ENCODE data around the gene AKR7A2.
"Not testable (repeated sequence)": the region's sequence is repeated elsewhere in the genome, so short reads cannot be mapped to it uniquely, and the experiment has no call there.

AKR7A2 gene

GRCh38 chr1:19324665-19324990 lies 12.7 kb upstream of the AKR7A2 start:
- no peak for DNase-seq

- DNase-seq, result no peak
Observed at GRCh38 chr1:19323987-19324664, 12.2 kb upstream of the AKR7A2 start.

GRCh38 chr1:19322481-19322880 lies 10.5 kb upstream of the AKR7A2 start:
- no peak for DNase-seq

- no peak for DNase-seq
Observed at GRCh38 chr1:19321071-19321470, 9.1 kb upstream of the AKR7A2 start.

- DNase-seq, result no peak
Observed at GRCh38 chr1:19319196-19319595, 7.3 kb upstream of the AKR7A2 start.

- no peak for DNase-seq
Observed at GRCh38 chr1:19317126-19317910, 5.4 kb upstream of the AKR7A2 start.

- DNase-seq, result no peak
Observed at GRCh38 chr1:19315378-19316198, 3.6 kb upstream of the AKR7A2 start.

- no peak for DNase-seq
Observed at GRCh38 chr1:19313961-19314882, 2.3 kb upstream of the AKR7A2 start.

GRCh38 chr1:19313636-19313959 lies 1.7 kb upstream of the AKR7A2 start:
- no peak for DNase-seq

GRCh38 chr1:19312782-19313635 lies 1.1 kb upstream of the AKR7A2 start:
- no peak for DNase-seq

- DNase-seq, result no peak
Observed at GRCh38 chr1:19311503-19311930, 427 bp downstream of the AKR7A2 start.

- no peak for DNase-seq
Observed at GRCh38 chr1:19310720-19311502, 1.0 kb downstream of the AKR7A2 start.

GRCh38 chr1:19310061-19310460 lies 1.9 kb downstream of the AKR7A2 start:
- DNase-seq, result no peak

GRCh38 chr1:19309123-19309813 lies 2.7 kb downstream of the AKR7A2 start:
- DNase-seq, result no peak

GRCh38 chr1:19308509-19308907 lies 3.4 kb downstream of the AKR7A2 start:
- no peak for DNase-seq

- no peak for DNase-seq
Observed at GRCh38 chr1:19307794-19308508, 4.0 kb downstream of the AKR7A2 start.

- no peak for DNase-seq
Observed at GRCh38 chr1:19306941-19307340, 5.0 kb downstream of the AKR7A2 start.

- DNase-seq, result no peak
Observed at GRCh38 chr1:19305880-19306279, 6.1 kb downstream of the AKR7A2 start.

GRCh38 chr1:19304081-19304480 lies 7.9 kb downstream of the AKR7A2 start:
- DNase-seq, result not testable (repeated sequence)

- DNase-seq, result no peak
Observed at GRCh38 chr1:19300211-19300610, 11.7 kb downstream of the AKR7A2 start.
